Measurements from ENCODE around the gene CHCHD4. TPM values are rescaled to one million over a fixed set of nuclear protein-coding genes. Genes with fewer than 3 reads are reported as not detected.
A peak's percentile ranks its signal among the peaks of the same experiment; 100 is the strongest.

Gene CHCHD4
- polyA plus RNA-seq, 3 donors: 6.5 to 13.8 (median 13.6) TPM

GRCh38 chr3:14140668-14141067, 16.0 kb upstream of the CHCHD4 start:
- Histone ChIP-seq H3K36me3 (replicated peaks in 1 of 2; ENCODE audit: control insufficient read depth in 1 of 2, insufficient read depth in 2 of 2, low read length in 2 of 2) (peaks cover 58 to 70% of the 10 kb centered on the region in 2 donors), H3K9ac (ENCODE audit: insufficient read depth, low read length, poor library complexity, severe bottlenecking) (no peak overlapping the region), H2AFZ (ENCODE audit: insufficient read depth, low read depth, low read length, poor library complexity, severe bottlenecking) (no peak overlapping the region), H3K4me2 (replicated peaks; ENCODE audit: extremely low read depth, low read length, poor library complexity, severe bottlenecking) (no peak overlapping the region), H3K79me2 (ENCODE audit: insufficient read depth, low read length) (no peaks in the 10 kb centered on the region), H3K4me3 (replicated peaks in 1 of 3; ENCODE audit: low read depth in 2 of 3, low read length in 3 of 3) (no peak overlapping the region), H3K27ac (ENCODE audit: low read depth in 1 of 2, low read length in 2 of 2) (peak overlapping the region in 1 of 2 donors; percentile 100), H4K20me1 (ENCODE audit: insufficient read depth, low read length) (no peaks in the 10 kb centered on the region), H3K9me3 (replicated peaks in 1 of 2; ENCODE audit: control insufficient read depth in 1 of 2, insufficient read depth in 1 of 2, low read length in 2 of 2) (no peaks in the 10 kb centered on the region), H3K4me1 (ENCODE audit: control insufficient read depth in 1 of 2, insufficient read depth in 2 of 2, low read length in 2 of 2) (peaks cover 23 to 30% of the 10 kb centered on the region in 2 donors), H3K27me3 (ENCODE audit: control insufficient read depth in 2 of 2, insufficient read depth in 2 of 2, low read length in 2 of 2) (no peaks in the 10 kb centered on the region)
- peaks cover 29% of the 10 kb centered on the region for H3K4me1 Mint-ChIP-seq
- H3K27me3 Mint-ChIP-seq (ENCODE audit: low read depth in 3 of 3): peaks cover 0 to 3% (median 2%) of the 10 kb centered on the region in 3 donors
- H3K36me3 Mint-ChIP-seq: peaks cover 62 to 66% of the 10 kb centered on the region in 2 donors
- WGBS (ENCODE audit: insufficient coverage): 83% methylated on average over 2 of the region's 2 CpGs
- intact Hi-C loops (cut with micrococcal nuclease): loop anchor here in 1 of 2 donors (5.0 kb wide), 1 partner anchor 37 kb away; the partner anchor contains the start of genes LSM3 and XPC
- no peak overlapping the region for H3K4me3 Mint-ChIP-seq
- H3K9me3 Mint-ChIP-seq: no peaks in the 10 kb centered on the region
- H3K27ac Mint-ChIP-seq: peak overlapping the region in 4 of 7 donors; percentile 26 to 67 (median 57)
- DNase-seq: no peak
- TF ChIP-seq CTCF (IDR thresholded peaks at IDR 0.05): no peak

- Histone ChIP-seq H3K9ac (ENCODE audit: insufficient read depth, low read length, poor library complexity, severe bottlenecking) (no peak overlapping the region), H3K27ac (ENCODE audit: low read depth in 1 of 2, low read length in 2 of 2) (no peak overlapping the region), H3K4me2 (replicated peaks; ENCODE audit: extremely low read depth, low read length, poor library complexity, severe bottlenecking) (no peak overlapping the region), H3K9me3 (replicated peaks in 1 of 2; ENCODE audit: control insufficient read depth in 1 of 2, insufficient read depth in 1 of 2, low read length in 2 of 2) (no peaks in the 10 kb centered on the region), H3K27me3 (ENCODE audit: control insufficient read depth in 2 of 2, insufficient read depth in 2 of 2, low read length in 2 of 2) (no peaks in the 10 kb centered on the region), H4K20me1 (ENCODE audit: insufficient read depth, low read length) (no peaks in the 10 kb centered on the region), H2AFZ (ENCODE audit: insufficient read depth, low read depth, low read length, poor library complexity, severe bottlenecking) (no peak overlapping the region), H3K4me3 (replicated peaks in 1 of 3; ENCODE audit: low read depth in 2 of 3, low read length in 3 of 3) (no peak overlapping the region), H3K79me2 (ENCODE audit: insufficient read depth, low read length) (no peaks in the 10 kb centered on the region), H3K36me3 (replicated peaks in 1 of 2; ENCODE audit: control insufficient read depth in 1 of 2, insufficient read depth in 2 of 2, low read length in 2 of 2) (peaks cover 64 to 79% of the 10 kb centered on the region in 2 donors), H3K4me1 (ENCODE audit: control insufficient read depth in 1 of 2, insufficient read depth in 2 of 2, low read length in 2 of 2) (peaks cover 14 to 21% of the 10 kb centered on the region in 2 donors)
- Mint-ChIP-seq H3K4me1 (peaks cover 21% of the 10 kb centered on the region), H3K27ac (peak overlapping the region in 4 of 7 donors; percentile 9 to 81 (median 47)), H3K4me3 (no peak overlapping the region), H3K27me3 (ENCODE audit: low read depth in 3 of 3) (peaks cover 0 to 3% (median 3%) of the 10 kb centered on the region in 3 donors), H3K9me3 (no peaks in the 10 kb centered on the region), H3K36me3 (peaks cover 66 to 69% of the 10 kb centered on the region in 2 donors)
- TF ChIP-seq CTCF (IDR thresholded peaks at IDR 0.05): no peak
- 75% methylated on average over 2 of the region's 5 CpGs for WGBS (ENCODE audit: insufficient coverage)
- DNase-seq: no peak
- intact Hi-C loops (cut with micrococcal nuclease): loop anchor here in 1 of 2 donors (5.0 kb wide), 1 partner anchor 38 kb away; the partner anchor contains the start of genes LSM3 and XPC
Observed at GRCh38 chr3:14139771-14140170, 15.1 kb upstream of the CHCHD4 start.
